DND-41 (cell line): ENCODE measurements around the gene SLC48A1.

Experiments
- CTCF ChIP-seq: IDR thresholded peaks from 2 replicates; pipeline ENCODE4 v1.5.1; 2012; ENCODE audit warnings: borderline replicate concordance, low read length, moderate library complexity, mild to moderate bottlenecking; ENCODE audit not compliant: poor library complexity, severe bottlenecking; ENCODE audit errors: extremely low read depth
- EZH2 ChIP-seq: IDR thresholded peaks from 3 replicates; pipeline ENCODE4 v1.6.1; 2012; ENCODE audit warnings: borderline replicate concordance, low read depth, mild to moderate bottlenecking, moderate library complexity, low read length, inconsistent platforms; ENCODE audit not compliant: severe bottlenecking

DNA sequence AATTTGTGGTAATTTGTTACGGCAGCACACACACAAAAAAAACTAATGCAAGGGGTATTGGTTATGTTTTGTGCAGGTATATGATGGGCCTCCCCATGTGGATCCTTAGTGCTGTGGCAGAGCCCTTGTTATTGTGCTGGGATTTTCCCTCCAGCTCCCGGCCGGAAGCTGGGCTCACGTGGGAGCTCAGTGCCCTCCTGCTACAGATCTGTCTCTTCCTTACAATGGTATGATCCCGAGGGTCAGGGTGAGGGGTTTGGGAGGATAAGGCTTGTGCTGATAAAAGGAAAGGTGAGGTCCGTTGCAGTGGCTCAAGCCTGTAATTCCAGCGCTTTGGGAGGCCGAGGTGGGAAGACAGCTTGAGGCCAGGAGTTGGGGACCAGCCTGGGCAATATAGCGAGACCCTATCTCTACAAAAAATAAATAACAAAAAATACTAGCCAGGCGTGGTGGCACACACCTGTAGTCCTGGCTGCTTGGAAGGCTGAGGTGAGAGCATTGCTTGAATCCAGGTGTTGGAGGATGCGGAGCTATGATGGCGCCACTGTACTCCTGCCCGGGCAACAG lies 861 bp upstream of the SLC48A1 start:
- TF ChIP-seq EZH2 (no peak), CTCF (no peak)
